Measurements from ENCODE around the gene NAIP. TPM values are rescaled to one million over a fixed set of nuclear protein-coding genes. Genes with fewer than 3 reads are reported as not detected.
"Not testable (repeated sequence)": the region's sequence is repeated elsewhere in the genome, so short reads cannot be mapped to it uniquely, and the experiment has no call there.

The NAIP gene
- total RNA-seq, 1 experiment from 2014 or later: 1.9 TPM

- not testable (repeated sequence) for DNase-seq (ENCODE audit: low read depth)
Observed at GRCh38 chr5:70925211-70925562, 100.0 kb downstream of the NAIP start.

Other genes starting within 250 kb of the NAIP start
- gene SERF1A, start 124.7 kb downstream of the NAIP start, total RNA-seq (2014; rRNA removed; shearing (Covaris generic)): 10.2 and 13.2 TPM in 2 replicates
- gene SMN1, start 100.3 kb downstream of the NAIP start, total RNA-seq (2014; rRNA removed; shearing (Covaris generic)): 76.2 and 139 TPM in 2 replicates
- 92.0 and 158 TPM in 2 replicates for gene GTF2H2, start 42.3 kb upstream of the NAIP start, total RNA-seq (2014; rRNA removed; shearing (Covaris generic))